ENCODE measurements around the gene CUL4A.

DNA sequence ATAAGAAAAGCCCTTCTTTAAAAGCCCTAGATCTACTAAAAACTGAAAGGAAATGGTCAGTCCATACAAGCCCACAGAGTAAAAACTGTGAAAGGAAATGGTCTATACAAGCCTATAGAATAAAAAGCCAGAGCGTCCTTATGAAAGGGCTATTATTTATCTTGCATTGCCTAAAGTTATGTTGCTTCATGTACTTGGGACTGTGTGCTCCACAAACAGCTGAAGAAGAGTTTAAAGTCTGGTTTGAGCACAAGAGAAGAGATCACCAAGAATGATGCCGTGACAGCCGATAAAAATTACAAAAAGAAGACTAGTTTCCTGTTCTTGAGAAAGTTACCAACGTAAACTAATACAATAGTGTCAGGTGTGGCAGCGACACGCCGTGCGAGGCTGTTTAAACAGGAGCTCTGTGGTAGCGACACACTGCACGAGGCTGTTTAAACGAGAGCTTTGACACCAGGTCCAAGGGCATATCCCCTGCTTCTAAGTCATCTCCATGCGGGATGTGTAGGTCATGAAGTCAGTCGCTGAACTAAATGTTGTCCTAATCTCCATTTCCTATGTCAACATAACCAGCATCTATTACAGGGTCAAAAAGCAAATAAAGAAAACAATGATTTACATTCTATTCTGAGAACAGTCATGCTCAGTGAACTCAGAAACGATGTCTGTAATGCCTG is 25.8 kb upstream of the CUL4A start:
- TF ChIP-seq EZH2 (IDR thresholded peaks at IDR 0.05; ENCODE audit: borderline replicate concordance, low read length) (no peak), CTCF (IDR thresholded peaks at IDR 0.05; ENCODE audit: low read length) (no peak)
